G401 (cell line): Measurements from ENCODE around the gene PRR18. TPM values are rescaled to one million over a fixed set of nuclear protein-coding genes. Genes with fewer than 3 reads are reported as not detected.
"Not testable (repeated sequence)": the region's sequence is repeated elsewhere in the genome, so short reads cannot be mapped to it uniquely, and the experiment has no call there.

Experiments used
- DNase-seq: peaks from one replicate; pipeline ENCODE4 v3.0.0-alpha.2; 2015; ENCODE audit warnings: low spot score
- in situ Hi-C: cut with HindIII; loops from 2 replicates; pipeline ENCODE4 v1.10.0; 2016; ENCODE audit warnings: low sequenced_read_pairs, mixed read lengths
- total RNA-seq: library from RNA; depleted of rRNA; stranded (reverse); fragments of >200 nt; shearing (Covaris generic); gene quantifications from 2 replicates; pipeline ENCODE4 v1.2.3, GENCODE V29; 2014; rRNA removed

Gene PRR18, protein sequence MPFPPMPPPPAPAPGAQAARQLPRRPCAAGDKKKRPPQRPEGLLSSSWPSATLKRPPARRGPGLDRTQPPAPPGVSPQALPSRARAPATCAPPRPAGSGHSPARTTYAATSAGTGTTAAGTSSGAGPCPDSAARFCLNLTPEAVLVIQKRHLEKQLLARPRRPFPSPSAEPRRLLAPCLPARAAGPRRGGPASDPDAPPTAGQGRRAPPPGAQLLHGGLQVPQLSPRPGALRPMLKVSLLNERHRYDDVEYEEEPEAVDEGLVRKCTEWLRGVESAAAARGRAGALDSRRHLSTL
- not detected in 2 replicates for total RNA-seq

DNA sequence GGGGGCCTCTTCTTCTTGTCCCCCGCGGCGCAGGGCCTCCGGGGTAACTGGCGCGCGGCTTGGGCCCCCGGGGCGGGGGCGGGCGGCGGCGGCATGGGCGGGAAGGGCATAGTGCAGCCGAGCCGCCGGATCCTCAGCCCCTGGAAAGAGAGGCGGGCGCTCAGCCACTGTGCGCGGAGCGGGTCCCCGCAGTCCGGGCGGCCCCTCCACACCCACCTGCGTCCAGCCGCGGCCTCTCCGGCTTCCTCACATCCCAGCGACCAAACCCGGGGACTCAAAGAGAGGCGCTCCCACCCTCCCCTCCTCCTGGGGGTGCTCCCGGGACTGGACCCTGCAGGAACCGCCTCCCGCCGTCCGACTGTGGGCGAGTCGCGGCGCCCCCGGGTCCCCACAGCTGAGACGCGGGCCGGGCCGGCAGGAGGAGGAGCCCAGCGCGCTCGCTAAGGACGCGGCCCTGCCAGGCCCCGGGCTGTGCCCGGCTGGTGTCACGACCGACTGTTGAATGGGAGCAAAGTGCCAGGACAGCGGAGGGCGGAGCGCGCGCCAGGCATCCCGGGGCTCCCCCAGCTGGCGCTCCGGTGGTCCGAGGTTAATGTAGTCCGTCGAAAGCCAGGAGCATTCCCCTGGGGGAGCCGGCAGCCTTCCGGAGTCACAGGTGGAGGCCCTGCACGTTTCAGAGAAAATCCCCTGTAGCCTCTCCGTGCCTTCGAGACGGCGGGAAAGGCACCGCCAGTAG, at the start of gene PRR18:
PRR18 (minus strand) TSS at position 360 of the 736 bp plus-strand sequence; CDS start at position 110, 250 bp downstream.
- no peak for DNase-seq
- in situ Hi-C loops: no loop called here

DNA sequence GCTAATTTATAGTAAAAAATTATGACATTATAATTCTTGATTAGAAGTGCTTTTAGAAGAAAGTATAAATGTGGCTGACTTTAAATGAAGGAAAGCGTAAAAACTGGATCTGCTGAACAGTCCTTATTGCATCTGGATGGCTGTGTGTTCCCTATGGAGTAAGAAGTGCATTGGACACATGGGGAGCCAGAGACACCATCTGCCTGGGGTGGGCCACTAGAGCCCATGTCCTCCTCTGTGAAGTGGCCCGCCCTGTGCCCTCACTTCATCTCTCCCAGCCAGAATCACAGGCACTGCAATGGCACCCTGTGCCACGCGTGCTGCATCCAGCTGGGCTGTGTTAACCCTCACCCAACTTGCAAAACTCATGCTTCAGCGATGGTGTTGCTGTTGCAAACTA, 47.4 kb upstream of the PRR18 start:
- in situ Hi-C loops: no loop called here

DNA sequence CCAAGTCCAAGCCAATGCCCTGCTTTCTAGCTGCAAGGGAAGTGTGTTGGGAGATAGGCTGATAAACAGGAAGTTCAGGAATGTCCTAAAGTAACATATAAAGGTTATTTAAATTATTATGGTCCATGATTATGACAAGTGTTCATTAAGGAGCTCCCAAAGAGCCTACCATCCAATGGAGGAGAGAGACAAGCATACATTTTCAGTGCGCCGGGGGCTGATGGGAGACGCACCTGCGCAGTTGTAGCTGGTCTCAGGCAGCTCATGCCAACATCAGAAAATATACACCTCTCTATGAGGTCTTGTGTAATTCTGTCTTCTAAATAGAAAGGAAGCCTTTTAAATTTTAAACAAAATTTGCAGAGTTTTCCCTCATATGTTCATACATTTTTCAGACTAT, 46.8 kb upstream of the PRR18 start:
- in situ Hi-C loops: no loop called here
- DNase-seq: no peak

More for the DNA sequence above, 47.4 kb upstream of the PRR18 start:
- no peak for DNase-seq

DNA sequence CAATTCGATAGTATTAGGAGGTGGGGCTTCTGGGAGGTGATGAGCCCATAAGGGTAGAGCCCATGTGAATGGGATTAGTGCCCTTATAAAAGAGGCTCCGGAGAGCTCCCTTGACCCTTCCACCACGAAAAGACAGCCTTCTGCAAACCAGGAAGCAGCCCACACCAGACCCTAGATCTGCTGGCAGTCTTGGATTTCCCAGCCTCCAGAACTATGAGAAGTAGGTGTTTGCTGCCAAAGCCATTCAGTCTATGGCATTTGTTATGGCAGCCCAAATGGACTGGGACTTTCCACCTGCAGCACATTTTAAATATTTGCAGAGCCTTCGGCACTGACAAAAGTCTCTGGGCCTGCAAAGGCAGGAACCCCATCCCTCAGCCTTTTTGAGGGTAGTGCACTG, 46.0 kb upstream of the PRR18 start:
- in situ Hi-C loops: no loop called here
- DNase-seq: no peak

DNA sequence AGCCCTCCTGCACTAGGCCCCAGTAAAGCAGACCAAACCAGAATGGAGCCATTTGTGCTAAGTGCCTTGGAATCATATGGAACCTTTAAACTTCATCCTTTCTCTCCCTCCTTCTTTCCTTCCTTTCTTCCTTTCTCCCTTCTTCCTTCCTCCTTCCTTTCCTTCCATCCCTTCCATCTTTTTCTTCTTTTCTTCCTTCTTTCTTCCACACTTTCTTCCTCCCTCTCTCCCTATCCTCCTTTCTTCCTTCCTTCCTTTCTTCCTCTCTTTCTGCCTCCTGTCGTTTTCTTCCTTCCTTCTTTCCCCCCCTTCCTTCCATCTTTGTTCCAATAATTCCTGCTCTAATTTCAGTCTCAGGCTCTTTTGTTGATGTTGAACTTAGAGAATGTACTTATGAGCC, 45.3 kb upstream of the PRR18 start:
- in situ Hi-C loops: no loop called here
- DNase-seq: no peak

DNA sequence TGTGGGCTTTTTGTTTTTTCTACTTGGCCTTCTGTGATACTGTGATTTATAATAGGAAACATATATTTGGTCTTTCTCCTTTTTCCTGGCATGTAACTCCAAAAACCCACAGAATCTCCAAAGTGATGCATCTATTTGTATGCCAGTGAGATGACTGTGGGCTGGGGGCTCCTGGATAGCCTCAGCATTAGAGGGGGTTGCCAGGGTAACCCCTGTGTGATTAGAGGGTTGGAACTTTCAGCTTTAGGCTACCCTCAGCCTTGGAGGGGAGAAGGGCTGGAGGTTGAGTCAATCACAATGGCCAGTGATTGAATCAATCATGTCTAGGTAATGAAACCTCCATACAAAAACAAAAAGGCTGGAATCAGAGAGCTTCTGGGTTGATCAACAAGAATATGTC, 44.7 kb upstream of the PRR18 start:
- no peak for DNase-seq
- in situ Hi-C loops: no loop called here

DNA sequence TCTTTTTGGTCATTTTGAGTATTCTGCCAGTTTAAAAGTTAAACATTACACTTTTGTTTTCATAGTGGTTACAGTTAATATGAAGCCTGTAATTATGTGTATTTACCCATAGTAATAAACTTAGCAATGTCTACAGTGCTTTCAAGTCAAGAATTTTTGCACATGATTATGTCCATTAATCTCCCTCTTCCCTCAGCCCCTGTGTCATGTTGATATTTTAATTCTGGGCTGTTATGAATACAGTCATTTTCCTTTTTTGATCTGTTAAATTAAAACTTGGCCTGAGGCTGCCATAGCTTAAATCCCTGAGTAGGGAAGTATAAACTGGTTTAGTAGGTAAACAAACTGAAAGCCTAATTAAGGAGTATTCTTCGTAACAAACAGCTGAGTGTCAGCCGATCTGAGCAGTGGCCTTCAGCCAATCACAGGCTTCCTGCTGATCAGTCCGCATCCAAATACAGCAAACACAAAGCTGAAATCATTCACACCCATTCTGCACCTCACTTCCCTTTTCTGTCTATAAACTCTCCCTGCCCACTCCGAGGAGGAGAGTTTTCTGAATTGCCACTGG, 43.6 kb upstream of the PRR18 start:
- in situ Hi-C loops: no loop called here
- no peak for DNase-seq

DNA sequence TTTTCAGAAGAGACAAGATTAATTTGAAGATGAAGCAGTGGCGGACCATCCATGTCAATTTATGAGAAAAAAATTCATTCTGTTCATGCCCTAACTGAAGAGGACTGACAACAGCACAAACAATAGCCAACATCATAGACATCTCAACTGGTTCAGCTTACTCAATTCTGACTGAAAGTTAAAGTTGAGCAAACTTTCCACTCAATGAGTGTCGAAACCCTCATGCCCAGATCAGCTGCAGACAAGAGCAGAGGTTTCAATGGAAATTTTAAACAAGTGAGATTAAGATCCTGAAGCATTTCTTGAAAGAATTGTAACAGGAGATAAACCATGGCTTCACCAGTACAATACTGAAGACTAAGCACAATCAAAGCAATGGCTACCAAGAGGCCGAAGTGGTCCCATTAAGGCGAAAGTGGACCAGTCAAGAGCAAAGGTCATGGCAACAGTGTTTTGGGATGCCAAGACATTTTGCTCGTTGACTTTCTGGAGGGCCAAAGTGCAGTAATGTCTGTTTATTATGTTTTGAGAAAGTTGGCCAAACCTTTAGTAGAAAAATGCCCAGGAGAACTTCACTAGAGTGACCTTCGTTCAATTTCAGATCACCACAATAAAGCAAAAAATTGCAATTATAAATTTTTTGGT, 40.2 kb upstream of the PRR18 start:
- in situ Hi-C loops: no loop called here
- no peak for DNase-seq

DNA sequence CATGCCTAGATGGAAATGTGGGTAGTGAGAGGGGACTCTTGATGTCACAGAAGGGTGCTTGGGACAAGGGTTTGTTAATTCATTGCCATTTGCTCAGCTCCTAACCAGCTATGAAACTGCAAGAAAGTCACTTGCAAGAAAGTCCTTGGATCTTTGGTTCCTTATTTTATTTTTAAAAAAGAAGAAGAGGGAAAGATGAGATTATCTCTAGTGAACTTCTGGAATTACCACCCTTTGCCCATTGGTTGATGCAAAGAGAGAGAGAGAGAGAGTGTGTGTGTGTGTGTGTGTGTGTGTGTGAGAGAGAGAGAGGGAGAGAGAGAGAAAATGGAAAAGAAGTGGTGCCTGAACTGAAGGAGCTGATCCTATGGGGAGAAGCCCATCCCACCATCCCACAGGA, 38.8 kb upstream of the PRR18 start:
- DNase-seq: no peak
- in situ Hi-C loops: no loop called here

DNA sequence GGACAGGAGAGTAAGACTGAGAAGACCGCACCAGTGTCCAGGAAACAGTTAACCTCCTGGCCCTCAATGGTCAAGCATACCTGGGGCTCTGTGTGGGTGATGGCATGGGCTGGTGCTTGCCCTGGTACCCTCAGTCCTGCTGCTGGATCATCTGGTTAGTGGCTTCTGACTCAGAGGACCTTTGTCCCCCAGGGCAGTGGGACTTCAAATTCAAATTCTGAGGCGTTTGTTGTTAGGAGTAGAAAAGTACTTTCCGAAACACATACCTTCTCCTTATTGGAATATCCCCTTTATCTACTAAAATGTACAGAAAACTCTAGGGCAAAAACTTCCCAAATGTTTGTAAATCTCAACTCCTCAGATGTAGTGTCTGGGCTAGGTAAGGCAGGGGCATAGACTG, 38.3 kb upstream of the PRR18 start:
- DNase-seq: no peak
- in situ Hi-C loops: no loop called here

DNA sequence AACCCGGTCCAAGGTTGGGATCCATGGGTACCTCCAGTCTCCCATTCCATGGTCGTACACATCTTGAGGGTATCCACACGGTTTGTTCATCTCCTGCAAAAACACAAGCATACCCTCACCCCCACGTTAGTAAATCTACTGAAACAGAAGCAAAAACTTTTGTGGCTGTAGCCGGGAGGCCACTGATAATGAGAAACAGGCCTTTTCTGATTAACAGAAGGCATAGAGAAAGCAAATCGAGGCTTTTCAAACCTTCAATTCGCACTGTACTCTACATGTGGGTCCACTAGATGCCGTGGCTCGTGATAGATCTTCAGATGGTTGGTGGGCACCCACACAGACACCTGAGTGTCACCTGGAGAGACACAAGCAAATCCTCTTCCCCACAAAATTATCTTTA, 37.5 kb upstream of the PRR18 start:
- in situ Hi-C loops, DNase-seq: not testable (repeated sequence)

DNA sequence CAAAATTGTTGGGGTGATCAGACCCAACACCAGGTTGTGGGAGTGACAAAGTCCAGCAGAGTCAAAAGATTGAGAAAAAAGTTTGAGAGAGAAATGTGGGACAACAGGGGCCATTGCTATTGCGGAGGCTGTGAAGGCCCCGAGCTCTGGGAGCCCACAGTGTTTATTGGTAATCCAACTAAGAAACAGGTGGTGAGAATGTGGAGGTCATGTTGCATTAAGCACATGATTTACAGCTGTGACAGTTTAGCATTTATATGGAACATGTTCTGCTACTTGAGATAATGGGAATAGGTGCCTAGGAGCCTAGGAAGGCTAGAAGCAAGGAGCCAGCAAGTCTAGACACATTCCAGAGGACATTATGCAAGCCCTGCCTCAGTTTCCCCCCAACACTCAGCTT, 36.7 kb upstream of the PRR18 start:
- DNase-seq, in situ Hi-C loops: not testable (repeated sequence)

DNA sequence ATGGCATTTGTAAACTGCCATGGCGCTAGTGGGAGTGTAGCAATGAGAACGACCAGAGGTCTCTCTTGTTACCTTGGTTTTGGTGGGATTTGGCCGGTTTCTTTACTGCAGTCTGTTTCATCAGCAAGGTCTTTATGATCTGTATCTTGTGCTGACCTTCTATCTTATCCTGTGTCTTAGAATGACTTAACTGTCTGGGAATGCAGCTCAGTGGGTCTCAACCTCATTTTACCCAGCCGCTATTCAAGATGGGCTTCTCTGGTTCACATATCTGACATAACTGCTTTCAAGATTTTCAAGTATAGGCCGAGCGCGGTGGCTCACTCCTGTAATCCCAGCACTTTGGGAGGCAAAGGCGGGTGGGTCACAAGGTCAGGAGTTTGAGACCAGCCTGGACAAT, 36.0 kb upstream of the PRR18 start:
- DNase-seq: no peak
- in situ Hi-C loops: no loop called here

DNA sequence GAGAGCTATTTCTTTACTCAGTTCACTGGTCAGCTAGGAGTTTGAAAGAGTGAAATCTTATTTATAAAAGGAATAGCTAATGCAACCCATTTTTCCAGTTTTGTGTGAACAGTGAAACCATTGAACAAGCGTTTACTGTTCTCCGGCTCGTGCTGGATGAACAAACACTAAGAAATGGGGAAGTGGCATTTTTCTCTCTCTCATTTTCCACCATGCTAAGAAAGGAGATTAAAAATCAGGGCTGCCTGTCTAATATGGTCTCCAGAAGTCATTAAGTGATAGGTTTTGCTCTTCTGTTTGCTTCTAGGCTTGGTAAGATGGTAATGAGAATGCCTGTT, 34.9 kb upstream of the PRR18 start:
- in situ Hi-C loops: no loop called here

DNA sequence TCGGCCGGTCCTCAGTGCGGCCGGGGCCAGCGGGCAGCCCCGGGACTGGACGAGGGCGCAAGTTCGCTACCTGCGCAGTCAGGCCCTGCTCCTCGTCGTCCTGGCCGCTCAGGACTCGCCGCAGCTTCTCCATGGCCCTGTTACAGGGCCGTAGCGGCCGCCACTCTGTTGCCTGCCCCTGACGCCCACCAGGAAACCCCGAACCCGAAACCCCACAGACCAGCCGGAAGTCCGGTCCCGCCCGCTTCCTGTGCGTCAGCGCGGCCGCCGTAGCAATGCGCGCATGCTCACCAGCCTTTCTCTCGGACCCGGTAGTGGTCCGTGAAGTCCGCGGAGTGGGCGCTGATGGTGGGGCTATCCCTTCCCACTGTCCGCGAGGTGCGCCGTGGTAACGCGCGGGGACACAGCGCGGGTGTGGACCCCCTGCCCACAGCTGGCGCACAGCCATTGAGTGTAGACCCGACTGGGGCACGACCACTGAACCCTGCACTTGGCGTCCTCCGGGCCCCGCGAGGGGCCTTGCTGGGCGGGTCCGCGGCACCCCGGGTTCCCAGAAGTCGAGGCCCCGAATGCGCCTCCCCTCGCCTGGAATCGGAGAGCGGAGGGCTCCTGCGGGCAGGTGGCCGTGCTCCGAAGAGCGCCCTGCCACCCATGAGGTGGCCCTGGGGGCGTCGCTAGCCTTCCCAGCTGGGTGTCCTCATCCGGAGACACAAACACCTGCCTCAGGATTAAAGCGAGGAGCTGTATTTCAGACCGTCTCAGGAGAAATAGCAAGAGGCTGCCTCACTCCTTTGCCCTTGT, 34.4 kb upstream of the PRR18 start, which contains the start of gene SFT2D1:
SFT2D1 (minus strand) TSS at position 197 of the 801 bp plus-strand sequence; CDS start at position 133, 64 bp downstream.
- in situ Hi-C loops: no loop called here
- DNase-seq: peak; percentile 81

More for the DNA sequence above, 34.9 kb upstream of the PRR18 start:
- DNase-seq: no peak

DNA sequence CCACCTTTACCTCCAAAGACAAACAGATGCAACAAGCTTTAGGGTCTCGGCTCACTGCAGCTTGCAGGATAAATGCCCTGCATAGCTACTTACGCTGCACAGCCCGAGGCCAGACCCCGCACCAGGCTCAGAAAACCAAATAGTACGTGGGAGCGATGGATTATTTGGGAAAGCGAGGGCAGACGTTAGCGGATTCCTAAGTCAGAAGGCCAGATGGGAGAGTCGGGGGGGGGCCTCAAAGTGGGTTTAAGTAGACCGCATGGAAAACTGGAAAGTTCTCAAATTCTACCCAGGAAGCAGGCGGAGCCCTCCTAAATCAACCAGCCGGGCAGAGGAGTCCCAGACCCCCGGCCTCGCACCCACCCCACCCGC, 33.8 kb upstream of the PRR18 start:
- DNase-seq: peak; percentile 32
- in situ Hi-C loops: no loop called here

DNA sequence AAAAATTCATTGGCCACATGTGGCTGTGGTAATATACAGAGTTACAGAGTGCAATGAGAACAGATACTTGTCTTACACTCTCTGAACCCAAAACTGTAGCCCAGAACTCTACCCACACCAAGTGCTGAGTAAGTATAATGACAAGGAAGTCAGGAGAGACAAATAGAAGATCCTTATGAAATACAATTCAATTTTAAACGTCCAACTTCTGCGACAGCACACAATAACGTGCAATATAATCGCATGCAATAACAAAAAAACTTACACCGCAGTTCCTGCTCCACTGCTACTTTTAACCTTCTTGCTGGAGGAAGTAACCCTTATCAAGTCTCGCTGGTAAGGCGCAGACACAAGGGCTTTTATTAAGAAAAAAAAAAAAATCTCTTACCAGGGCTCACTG, 33.3 kb upstream of the PRR18 start:
- in situ Hi-C loops: no loop called here

DNA sequence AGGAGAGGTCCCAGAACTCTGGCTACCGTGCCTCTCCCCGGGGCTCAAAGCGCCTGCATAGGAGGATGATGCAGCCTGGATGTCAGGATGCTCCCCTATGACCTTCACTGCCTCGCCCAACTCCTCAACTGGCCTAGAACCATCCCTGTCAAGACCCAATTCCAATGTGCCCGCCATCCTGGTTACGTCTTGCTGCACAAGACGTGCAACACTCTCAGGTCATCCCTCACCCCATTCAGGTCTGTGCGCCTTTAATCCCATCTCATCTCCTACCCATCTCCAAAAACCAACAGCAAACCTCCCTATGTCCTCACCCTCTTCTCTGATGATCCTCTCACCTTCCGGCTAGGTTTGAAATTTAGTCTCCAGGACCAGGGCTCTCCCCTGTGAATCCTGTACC, 30.7 kb upstream of the PRR18 start:
- DNase-seq: no peak
- in situ Hi-C loops: no loop called here

More for the DNA sequence above, 33.3 kb upstream of the PRR18 start:
- DNase-seq: no peak

DNA sequence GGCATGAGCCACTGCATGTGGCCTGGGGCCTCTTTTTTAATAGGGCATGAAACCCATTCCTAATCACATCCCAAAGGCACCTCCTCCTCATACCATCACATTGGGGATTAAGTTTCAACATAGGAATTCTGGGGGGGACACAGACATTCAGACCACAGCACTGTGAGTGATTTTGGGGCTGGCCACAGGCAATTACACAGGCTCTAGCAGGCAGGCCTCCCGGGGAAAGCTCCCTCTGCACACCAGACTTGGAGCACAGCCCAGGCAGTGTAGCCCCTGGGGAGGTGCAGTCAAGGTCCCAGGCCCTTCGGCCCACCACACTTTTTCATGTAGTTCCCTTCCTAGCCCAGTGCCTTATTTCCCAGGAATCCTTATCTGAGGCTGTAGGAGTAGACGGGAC, 28.7 kb upstream of the PRR18 start:
- in situ Hi-C loops: no loop called here
- DNase-seq: no peak
